ENCODE data around the gene RETREG2. TPM values are rescaled to one million over a fixed set of nuclear protein-coding genes. Genes with fewer than 3 reads are reported as not detected.
"Not testable (repeated sequence)": the region's sequence is repeated elsewhere in the genome, so short reads cannot be mapped to it uniquely, and the experiment has no call there.

RETREG2 gene
- total RNA-seq, 1 donor from 2014 or later, result 40.9 TPM

- no peak for DNase-seq (ENCODE audit: low spot score)
These were observed 8.8 kb downstream of the RETREG2 start for GRCh38 chr2:219186754-219187456.

GRCh38 chr2:219197388-219197787 is 19.3 kb downstream of the RETREG2 start:
- no peak for DNase-seq (ENCODE audit: low spot score)

GRCh38 chr2:219198974-219199373 is 20.9 kb downstream of the RETREG2 start:
- no peak for DNase-seq (ENCODE audit: low spot score)

DNA sequence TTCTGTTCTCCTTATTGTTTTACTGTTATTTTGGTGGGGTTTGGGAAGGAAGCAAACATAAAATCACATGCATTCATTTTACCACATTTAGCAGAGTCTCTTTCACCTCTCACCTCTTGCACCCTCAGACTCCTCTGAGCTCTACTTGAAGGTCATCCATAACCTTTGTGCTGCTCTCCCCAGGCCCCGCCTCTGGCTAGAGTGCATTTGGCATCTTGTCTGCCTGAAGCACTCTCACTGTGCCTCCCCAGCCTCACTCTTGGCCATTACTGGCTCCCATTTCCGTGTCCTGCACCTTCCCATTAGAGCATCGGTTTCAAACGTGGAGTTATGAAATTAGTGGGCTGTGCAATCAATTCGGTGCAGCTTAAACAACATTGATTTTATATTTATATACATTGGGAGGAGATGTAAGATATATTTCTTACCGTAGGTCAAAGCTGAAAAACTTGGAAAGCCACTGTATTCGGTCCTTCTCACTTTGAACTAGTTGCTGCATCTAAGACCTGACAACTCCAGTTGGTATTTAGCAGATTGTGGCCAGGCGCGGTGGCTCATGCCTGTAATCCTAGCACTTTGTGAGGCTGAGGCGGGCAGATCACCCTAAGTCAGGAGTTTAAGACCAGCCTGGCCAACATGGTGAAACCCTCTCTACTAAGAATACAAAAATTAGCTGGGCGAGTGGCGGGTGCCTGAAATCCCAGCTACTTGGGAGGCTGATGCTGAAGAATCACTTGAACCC is 21.6 kb downstream of the RETREG2 start:
- DNase-seq (ENCODE audit: low spot score), result no peak

DNA sequence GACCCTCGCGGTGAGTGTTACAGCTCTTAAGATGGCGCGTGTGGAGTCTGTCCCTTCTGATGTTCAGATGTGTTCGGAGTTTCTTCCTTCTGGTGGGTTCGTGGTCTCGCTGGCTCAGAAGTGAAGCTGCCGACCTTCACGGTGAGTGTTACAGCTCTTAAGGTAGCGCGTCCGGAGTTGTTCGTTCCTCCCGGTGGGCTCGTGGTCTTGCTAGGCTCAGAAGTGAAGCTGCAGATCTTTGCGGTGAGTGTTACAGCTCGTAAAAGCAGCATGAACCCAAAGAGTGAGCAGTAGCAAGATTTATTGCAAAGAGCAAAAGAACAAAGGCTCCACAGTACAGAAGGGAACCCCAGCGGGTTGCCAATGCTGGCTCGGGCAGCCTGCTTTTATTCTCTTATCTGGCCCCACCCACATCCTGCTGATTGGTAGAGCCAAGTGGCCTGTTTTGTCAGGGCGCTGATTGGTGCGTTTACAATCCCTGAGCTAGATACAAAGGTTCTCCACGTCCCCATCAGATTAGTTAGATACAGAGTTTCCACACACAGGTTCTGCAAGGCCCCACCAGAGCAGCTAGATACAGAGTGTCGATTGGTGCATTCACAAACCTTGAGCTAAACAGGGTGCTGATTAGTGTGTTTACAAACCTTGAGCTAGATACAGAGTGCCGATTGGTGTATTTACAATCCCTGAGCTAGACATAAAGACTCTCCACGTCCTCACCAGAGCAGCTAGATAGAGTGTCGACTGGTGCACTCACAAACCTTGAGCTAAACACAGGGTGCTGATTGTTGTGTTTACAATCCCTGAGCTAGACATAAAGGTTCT is 22.6 kb downstream of the RETREG2 start:
- DNase-seq (ENCODE audit: low spot score), result not testable (repeated sequence)

DNA sequence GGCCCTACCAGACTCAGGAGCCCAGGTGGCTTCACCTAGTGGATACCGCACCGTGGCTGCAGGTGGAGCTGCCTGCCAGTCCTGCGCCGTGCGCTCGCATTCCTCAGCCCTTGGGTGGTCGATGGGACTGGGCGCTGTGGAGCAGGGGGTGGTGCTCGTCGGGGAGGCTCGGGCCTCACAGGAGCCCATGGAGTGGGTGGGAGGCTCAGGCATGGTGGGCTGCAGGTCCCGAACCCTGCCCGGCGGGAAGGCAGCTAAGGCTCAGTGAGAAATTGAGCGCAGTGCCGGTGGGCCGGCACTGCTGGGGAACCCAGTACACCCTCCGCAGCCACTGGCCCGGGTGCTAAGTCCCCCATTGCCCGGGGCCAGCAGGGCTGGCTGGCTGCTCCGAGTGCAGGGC is 23.3 kb downstream of the RETREG2 start:
- not testable (repeated sequence) for DNase-seq (ENCODE audit: low spot score)

- no peak for DNase-seq (ENCODE audit: low spot score)
These were observed 26.5 kb downstream of the RETREG2 start for GRCh38 chr2:219204425-219205164.

GRCh38 chr2:219205165-219205538 is 27.1 kb downstream of the RETREG2 start:
- DNase-seq (ENCODE audit: low spot score), result no peak

DNA sequence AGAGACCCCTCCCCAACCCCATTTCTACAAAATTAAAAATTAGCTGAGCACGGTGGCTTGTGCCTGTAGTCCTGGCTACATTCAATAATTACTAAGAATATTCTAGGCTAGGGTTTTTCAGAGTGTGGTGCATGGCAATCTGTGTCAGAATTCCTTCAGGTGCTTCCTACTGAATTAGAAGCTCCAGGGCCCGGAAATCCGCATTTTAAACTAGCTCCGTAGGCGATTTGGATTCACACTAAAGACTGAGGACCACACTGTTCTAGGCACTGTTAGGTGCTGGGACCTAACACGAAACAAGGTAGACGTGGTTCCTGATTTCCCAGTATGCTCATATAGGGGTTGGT is 27.9 kb downstream of the RETREG2 start:
- DNase-seq (ENCODE audit: low spot score), result no peak

DNA sequence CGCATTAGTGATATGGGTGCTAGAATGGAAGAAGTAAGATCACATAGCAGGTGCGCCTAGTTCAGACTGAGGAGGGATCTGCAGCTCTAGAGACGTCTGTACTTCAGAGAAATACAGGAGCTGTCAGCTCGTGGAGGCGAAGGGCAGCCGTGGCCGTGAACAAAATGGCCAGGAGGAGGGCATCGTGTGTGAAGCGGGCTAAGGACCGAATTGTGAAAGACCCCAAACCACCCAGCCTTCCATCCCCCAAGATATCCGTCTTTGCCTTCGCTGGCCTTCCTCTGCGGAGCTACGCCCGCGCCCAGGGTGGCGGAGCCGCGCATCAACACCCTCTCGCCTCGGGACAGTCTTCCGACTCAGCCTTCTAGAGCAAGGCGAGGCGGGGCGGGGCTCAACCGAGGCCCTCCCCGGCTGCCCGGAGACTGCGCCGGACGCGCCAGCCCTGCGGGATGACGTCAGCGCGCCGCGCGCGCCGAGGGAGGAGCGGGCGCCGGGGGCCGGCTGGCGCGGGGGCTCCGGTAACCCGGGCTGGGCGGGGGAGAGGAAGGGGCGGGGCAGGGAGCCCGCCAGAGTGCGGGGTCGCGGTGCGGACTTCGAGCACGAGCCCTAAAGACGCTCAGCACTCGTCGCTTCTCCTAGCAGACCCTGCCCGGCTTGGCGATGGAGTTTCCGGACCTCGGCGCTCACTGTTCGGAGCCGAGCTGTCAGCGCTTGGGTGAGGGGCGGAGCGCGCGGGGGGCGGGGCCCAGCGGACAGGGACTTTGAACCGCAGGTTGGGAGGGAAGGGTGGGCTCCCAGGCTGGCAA is 28.5 kb downstream of the RETREG2 start, which contains the start of gene ZFAND2B:
Gene ZFAND2B (plus strand): TSS at position 455 of the 806 bp plus-strand sequence. CDS start 206 bp downstream, at position 661.
- DNase-seq (ENCODE audit: low spot score), result peak; percentile 97

DNA sequence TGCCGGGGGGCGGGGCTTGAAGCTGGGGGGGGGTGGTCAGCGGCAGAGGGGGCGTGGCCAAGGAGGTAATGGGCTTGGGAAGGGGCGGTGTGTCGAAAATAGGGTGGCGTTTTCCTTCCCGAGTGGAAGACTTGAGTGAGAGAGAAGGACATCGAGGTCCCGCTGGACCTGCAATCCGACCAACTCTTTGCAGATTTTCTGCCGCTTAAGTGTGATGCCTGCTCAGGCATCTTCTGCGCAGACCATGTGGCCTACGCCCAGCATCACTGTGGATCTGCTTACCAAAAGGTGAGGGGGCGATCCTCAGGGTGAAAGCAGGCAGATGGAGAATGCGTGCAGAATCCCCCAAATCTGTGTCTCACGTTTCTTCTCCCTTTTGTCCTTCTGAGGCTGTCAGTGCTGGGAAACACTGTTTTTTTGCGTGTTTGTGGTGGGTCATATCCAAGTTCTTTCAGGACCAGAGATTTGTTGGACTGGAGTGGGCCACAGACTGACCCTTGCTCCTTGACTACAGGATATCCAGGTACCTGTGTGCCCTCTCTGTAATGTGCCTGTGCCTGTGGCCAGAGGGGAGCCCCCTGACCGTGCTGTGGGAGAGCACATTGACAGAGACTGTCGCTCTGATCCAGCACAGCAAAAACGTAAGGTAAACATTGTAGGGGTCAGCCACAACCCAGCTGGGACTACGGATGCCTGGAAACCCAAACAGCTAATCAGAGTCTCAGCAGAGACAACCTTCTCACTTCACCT is 29.2 kb downstream of the RETREG2 start:
- DNase-seq (ENCODE audit: low spot score), result no peak

GRCh38 chr2:219207884-219208740 is 30.0 kb downstream of the RETREG2 start:
- peak; percentile 35 for DNase-seq (ENCODE audit: low spot score)

- no peak for DNase-seq (ENCODE audit: low spot score)
These were observed 31.4 kb downstream of the RETREG2 start for GRCh38 chr2:219209236-219210195.

- no peak for DNase-seq (ENCODE audit: low spot score)
These were observed 32.3 kb downstream of the RETREG2 start for GRCh38 chr2:219210196-219210885.

GRCh38 chr2:219210886-219211362 is 32.8 kb downstream of the RETREG2 start:
- no peak for DNase-seq (ENCODE audit: low spot score)

- no peak for DNase-seq (ENCODE audit: low spot score)
These were observed 34.9 kb downstream of the RETREG2 start for GRCh38 chr2:219213026-219213415.

GRCh38 chr2:219213486-219214071 is 35.5 kb downstream of the RETREG2 start:
- no peak for DNase-seq (ENCODE audit: low spot score)
